ENCODE measurements around the gene PPP3R1.

Gene PPP3R1

GRCh38 chr2:68230241-68231060 lies 21.9 kb downstream of the PPP3R1 start:
- peak; percentile 75 for DNase-seq

- no peak for DNase-seq
These were observed 25.5 kb downstream of the PPP3R1 start for GRCh38 chr2:68226794-68227193.

GRCh38 chr2:68225119-68225632 lies 27.2 kb downstream of the PPP3R1 start:
- DNase-seq = no peak

- no peak for DNase-seq
These were observed 28.9 kb downstream of the PPP3R1 start for GRCh38 chr2:68223419-68223818.

GRCh38 chr2:68222287-68222686 lies 30.0 kb downstream of the PPP3R1 start:
- DNase-seq = no peak

DNA sequence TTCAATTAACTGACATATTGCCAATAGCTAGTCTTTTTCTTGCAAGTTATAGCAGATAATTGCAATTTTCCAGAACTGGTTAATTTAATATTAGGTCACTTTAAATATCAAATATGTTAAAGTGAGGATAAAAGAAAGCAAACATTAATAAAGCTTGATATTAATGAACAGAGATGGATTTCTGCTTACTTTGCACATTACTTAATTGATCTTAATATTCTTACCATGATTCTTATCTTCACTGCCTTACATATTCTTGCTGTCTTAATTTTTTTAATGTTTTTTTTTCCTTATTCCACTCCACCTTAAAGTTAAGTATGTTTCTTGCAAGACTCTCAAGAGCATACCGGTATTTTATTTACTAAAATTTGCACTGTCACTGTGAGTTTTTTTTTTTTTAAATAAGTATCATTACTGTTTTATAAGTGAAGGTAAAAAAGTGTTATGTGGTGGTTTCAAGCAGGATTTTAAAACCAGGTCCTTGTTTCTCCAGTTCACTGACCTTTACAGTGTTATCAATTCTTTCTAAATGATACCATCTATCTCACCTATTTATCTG lies 33.9 kb downstream of the PPP3R1 start:
- no peak for DNase-seq

GRCh38 chr2:68217729-68218128 lies 34.6 kb downstream of the PPP3R1 start:
- no peak for DNase-seq

- DNase-seq = peak; percentile 82
These were observed 35.6 kb downstream of the PPP3R1 start for GRCh38 chr2:68216454-68217310.

- DNase-seq = no peak
These were observed 38.0 kb downstream of the PPP3R1 start for GRCh38 chr2:68214381-68214780.

DNA sequence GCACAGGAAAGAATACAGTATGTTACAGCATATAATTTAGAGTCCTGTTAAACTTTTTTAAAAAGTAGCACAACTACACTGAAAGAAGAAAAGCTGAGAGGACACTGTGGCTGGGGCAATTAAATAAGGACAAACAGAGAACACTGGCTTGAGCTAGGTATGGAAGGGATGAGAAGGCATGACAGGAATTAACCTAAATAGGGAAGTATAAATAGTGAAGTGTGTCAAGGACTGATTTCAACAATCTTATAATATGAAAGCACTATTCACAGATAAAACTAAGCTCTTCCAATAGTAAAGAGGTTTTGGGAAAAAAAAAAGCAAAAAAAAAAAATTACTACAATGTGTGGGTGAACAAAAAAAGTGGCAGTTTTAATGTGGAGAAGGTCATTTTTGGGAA lies 45.5 kb downstream of the PPP3R1 start:
- DNase-seq = no peak

DNA sequence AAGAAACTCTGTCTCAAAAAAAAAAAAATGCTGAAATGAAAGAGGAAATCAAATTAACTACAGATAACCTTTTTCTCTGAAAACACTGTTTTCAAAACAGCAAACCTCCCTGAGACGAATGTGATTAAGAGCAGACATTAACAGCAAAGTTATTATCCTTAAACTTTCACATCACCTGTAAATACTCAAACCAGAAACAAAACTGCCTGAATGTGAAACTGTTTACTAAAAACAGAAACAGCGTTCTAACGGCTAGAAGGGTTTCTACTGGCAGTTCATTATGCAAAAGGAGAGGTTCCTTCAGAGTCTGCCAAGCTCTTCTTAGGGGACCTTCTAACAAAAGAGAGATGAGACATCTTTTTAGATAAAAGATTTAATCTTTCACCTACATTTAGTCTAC lies 48.7 kb downstream of the PPP3R1 start:
- no peak for DNase-seq

DNA sequence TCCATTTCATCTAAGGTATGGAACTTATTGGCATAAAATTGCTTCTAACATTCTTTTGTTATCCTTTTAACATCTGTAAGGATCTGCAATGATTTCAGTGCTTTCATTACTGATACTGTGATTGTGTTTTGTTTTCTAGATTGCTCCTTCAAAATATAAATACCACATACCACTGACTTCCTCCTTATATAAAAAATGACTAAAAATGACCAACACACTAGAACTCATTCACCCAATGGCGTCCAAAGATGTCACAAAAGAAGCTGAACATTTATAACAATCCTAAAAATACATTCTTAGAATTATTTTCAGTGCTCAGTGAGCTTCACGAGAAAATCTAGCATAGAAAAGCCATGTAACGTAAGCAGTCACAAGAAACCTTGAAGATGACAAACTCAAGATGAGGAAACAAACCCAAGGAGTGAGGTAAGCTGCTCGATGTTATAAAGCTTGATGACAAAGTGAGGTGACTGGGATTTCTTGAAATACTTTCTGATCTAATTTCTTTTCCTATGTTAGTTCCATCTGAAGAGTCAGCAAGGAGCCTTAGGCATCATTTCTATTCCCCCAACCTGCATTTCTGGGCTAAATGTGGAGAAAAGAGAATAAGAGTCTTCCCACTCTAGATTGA lies 52.1 kb downstream of the PPP3R1 start:
- DNase-seq = no peak

- DNase-seq = peak; percentile 34
These were observed 56.1 kb downstream of the PPP3R1 start for GRCh38 chr2:68196120-68196716.

DNA sequence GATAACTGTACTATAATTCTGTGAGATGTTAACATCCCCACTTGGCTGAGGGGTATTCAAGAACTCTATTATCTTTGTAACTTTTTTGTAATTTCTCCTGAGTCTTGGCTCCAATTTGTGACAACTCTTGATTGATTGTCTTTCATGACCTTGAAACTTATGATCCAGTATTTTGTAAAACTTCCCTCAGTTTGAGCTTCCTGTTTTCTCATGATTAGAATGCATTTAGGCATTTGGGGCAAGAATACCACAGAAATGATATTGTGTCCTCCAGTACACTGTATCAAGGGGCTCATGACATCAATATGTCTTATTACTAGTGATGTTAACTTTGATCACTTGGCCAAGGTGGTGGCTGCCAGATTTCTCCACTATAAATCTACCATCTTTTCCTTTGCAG lies 57.2 kb downstream of the PPP3R1 start:
- DNase-seq = peak; percentile 53

- DNase-seq = peak; percentile 43
These were observed 58.5 kb downstream of the PPP3R1 start for GRCh38 chr2:68193787-68194372.

DNA sequence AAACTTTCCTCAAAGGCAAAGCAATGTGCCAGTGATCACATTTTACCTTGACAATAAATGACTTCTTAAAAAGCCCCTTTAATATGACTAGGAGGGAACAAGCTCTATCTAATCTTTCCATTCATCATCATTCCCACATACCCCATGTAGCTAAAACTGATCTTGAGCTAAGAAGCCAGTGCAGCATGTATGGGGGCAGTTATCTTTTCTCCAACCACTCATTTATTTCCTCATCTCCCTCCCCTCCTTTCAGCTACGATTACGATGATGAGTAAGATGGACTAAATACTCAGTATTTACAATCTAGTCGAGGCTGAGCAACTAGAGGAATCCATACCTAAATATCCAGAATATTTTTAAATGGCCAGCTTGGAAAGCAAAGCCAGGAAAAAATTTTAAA lies 59.2 kb downstream of the PPP3R1 start:
- DNase-seq = no peak

DNA sequence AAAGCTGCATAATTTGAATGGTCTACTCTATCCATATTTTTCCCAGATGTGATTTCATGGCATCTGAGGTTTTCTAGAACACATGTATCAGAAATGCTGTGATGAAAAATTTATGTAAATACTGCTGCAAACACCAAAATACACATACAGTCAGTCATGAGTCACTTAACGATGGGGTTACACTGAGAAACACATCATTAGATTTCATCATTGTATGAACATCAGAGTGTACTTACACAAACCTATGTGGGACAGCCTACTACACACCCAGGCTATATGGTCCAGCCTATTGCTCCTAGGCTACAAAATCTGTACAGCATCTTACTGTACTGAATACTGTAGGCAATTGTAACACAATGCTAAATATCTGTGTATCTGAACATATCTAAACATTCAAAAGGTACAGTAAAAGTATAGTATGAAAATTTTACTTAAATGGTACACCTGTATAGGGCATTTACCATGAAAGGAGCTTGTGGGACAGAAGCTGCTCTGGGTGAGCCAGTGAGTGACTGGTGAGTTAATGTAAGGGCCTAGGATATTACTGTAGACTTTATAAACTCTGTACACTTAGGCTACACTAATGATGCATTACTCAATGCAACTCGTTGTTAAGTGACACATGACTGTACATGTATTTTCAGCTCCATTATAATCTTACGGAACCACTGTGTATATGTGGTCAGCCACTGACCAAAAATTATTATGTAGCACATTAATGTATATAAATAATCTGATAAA lies 61.2 kb downstream of the PPP3R1 start:
- DNase-seq = peak; percentile 78

DNA sequence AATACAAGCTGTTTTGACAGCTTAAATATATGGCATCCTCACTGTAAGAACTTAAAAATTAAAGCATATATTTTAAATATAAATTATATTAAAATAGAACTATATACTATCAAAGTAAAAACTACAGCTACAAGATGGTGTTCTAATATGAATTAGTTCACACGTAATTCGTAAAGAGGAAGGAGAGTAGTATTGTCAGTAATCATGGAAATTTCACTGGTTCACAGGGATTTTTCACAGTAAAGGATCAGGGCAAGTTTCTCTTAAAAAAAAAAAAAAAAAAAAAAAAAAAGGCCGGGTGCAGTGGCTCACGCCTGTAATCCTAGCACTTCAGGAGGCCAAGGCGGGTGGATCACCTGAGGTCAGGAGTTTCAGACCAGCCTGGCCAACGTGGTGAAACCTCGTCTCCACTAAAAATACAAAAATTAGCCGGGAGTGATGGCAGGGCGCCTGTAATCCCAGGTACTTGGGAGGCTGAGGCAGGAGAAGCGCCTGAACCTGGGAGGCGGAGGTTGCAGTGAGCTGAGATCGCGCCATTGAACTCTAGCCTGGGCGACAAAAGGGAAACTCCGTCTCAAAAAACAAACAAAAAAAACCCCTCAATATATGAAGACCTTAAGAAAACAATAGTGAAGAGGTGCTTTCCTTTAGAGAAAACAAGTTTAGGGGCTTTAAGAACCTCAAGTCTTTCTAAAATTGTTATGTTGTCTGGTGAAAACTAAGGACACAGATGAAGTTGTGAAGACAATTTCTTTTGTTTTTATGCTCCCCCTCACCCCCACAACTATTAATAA lies 62.1 kb downstream of the PPP3R1 start:
- no peak for DNase-seq

DNA sequence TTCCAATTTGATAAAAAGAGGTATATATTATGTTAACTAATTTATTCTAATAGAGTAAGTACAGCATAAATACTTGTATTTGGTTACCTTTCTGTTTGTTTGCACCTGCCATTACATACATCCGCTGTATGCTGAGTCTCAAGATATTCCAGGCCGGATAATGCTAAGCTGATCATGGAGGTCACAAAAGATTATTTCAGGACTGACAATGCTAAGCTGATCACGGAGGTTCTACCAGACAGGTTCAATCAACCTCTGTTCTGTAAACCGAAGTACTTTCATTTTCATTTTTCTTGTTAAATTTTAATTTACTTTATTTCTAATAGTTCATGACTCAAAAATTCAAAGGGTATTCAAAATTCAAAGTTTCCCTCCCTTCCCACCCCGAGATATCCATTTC lies 63.5 kb downstream of the PPP3R1 start:
- no peak for DNase-seq

- no peak for DNase-seq
These were observed 65.0 kb downstream of the PPP3R1 start for GRCh38 chr2:68187329-68187728.

Data from fibroblast of upper back skin (primary cell).